HG03442 (cell line): ENCODE data around the gene HOMER2.

Source experiments
- ATAC-seq: cut with Tn5 transposase; IDR thresholded peaks from one replicate; pipeline ENCODE4 v1.9.1; 2021; ENCODE audit warnings: mild to moderate bottlenecking, moderate library complexity; ENCODE audit not compliant: unreplicated experiment

The HOMER2 gene

GRCh38 chr15:82933576-82933975, 18.9 kb downstream of the HOMER2 start:
- no peak for ATAC-seq

- ATAC-seq = no peak
Measured at GRCh38 chr15:82931221-82931620, 21.3 kb downstream of the HOMER2 start.

- ATAC-seq = no peak
Measured at GRCh38 chr15:82930461-82930860, 22.1 kb downstream of the HOMER2 start.

GRCh38 chr15:82928711-82929110, 23.8 kb downstream of the HOMER2 start:
- no peak for ATAC-seq

GRCh38 chr15:82923744-82924143, 28.8 kb downstream of the HOMER2 start:
- no peak for ATAC-seq

GRCh38 chr15:82922737-82923136, 29.8 kb downstream of the HOMER2 start:
- no peak for ATAC-seq

GRCh38 chr15:82921939-82922338, 30.6 kb downstream of the HOMER2 start:
- no peak for ATAC-seq

GRCh38 chr15:82921242-82921641, 31.3 kb downstream of the HOMER2 start:
- ATAC-seq = no peak

GRCh38 chr15:82919231-82919886, 33.2 kb downstream of the HOMER2 start:
- ATAC-seq = no peak

GRCh38 chr15:82918607-82919230, 33.8 kb downstream of the HOMER2 start:
- ATAC-seq = no peak

GRCh38 chr15:82918162-82918561, 34.4 kb downstream of the HOMER2 start:
- ATAC-seq = no peak

GRCh38 chr15:82917249-82917648, 35.3 kb downstream of the HOMER2 start:
- ATAC-seq = no peak

- ATAC-seq = no peak
Measured at GRCh38 chr15:82916161-82916952, 36.2 kb downstream of the HOMER2 start.

- no peak for ATAC-seq
Measured at GRCh38 chr15:82914396-82914795, 38.1 kb downstream of the HOMER2 start.

- no peak for ATAC-seq
Measured at GRCh38 chr15:82911458-82911857, 41.1 kb downstream of the HOMER2 start.

- no peak for ATAC-seq
Measured at GRCh38 chr15:82910721-82911120, 41.8 kb downstream of the HOMER2 start.

- ATAC-seq = no peak
Measured at GRCh38 chr15:82909080-82909815, 43.3 kb downstream of the HOMER2 start.

GRCh38 chr15:82907350-82907749, 45.2 kb downstream of the HOMER2 start:
- no peak for ATAC-seq

GRCh38 chr15:82904574-82904973, 47.9 kb downstream of the HOMER2 start:
- no peak for ATAC-seq

- ATAC-seq = no peak
Measured at GRCh38 chr15:82903511-82903910, 49.0 kb downstream of the HOMER2 start.

GRCh38 chr15:82901114-82901805, 51.3 kb downstream of the HOMER2 start:
- no peak for ATAC-seq
